GM12878 (cell line): ENCODE measurements around the gene GAL3ST2. TPM values are rescaled to one million over a fixed set of nuclear protein-coding genes. Genes with fewer than 3 reads are reported as not detected.

Experiments
- ATAC-seq: fragments of 200-7000 bp; cut with Tn5 transposase; 3 replicates; pipeline ENCODE4 v1.9.1; 2020; ENCODE audit warnings: mild to moderate bottlenecking, moderate library complexity
- BruUV-seq: library from RNA; stranded (reverse); fragments of 400-500 nt; replicated peaks from 2 replicates; lab custom pipeline; 2021; lab: Mats Ljungman, UMichigan
- CTCF ChIA-PET: fragments of 300-600 bp; sonication (Branson Sonifier 250); formaldehyde crosslinking; extraction: SDS; loops from one replicate; lab custom pipeline; 2021; ENCODE audit warnings: inconsistent platforms; lab: Yijun Ruan, JAX
- POLR2A ChIA-PET: fragments of 350-600 bp; formaldehyde crosslinking; extraction: SDS; loops from one replicate; lab custom pipeline; 2021; ENCODE audit warnings: inconsistent platforms; lab: Charles Lee
- RAD21 ChIA-PET: fragments of 300-600 bp; sonication (Branson Sonifier 250); formaldehyde crosslinking; loops from one replicate; lab custom pipeline; 2023; ENCODE audit warnings: antibody characterized with exemption; ENCODE audit not compliant: unreplicated experiment; lab: Charles Lee
- SMC1A ChIA-PET: fragments of 300-600 bp; sonication (Branson Sonifier 250); formaldehyde crosslinking; loops from one replicate; lab custom pipeline; 2023; ENCODE audit not compliant: unreplicated experiment, uncharacterized antibody; lab: Charles Lee
- DNase-seq: peaks from one replicate; pipeline ENCODE4 v3.0.0-alpha.2; 2011; ENCODE audit warnings: low read depth, low spot score
- FAIRE-seq: peaks from 3 replicates; lab custom pipeline; 2011; peaks lifted over from hg19 to GRCh38; lab: Jason Lieb, UNC
- H2AFZ ChIP-seq: 2 replicates; pipeline ENCODE4 v1.6.0; 2011; ENCODE audit warnings: low read depth, low read length, control low read depth; ENCODE audit not compliant: control insufficient read depth
- H3K27ac ChIP-seq: 2 replicates; pipeline ENCODE4 v1.5.1; 2011; ENCODE audit warnings: control low read depth; ENCODE audit not compliant: control insufficient read depth, insufficient read depth
- H3K27me3 ChIP-seq, 2 experiments: replicated peaks in 1 of 2; 2 replicates each; pipeline versions ENCODE4 v1.6.0 to v1.6.1; 2011; ENCODE audit warnings: low read length in 1 of 2; ENCODE audit not compliant: control insufficient read depth in 2 of 2, insufficient read depth in 2 of 2
- H3K36me3 ChIP-seq, 2 experiments: 2 replicates each; pipeline ENCODE4 v1.5.1; 2011; ENCODE audit warnings: low read length in 1 of 2; ENCODE audit not compliant: control insufficient read depth in 2 of 2, insufficient read depth in 2 of 2
- H3K4me1 ChIP-seq: 2 replicates; pipeline ENCODE4 v1.6.1; 2011; ENCODE audit warnings: mild to moderate bottlenecking, low read length, moderate library complexity, mixed read lengths; ENCODE audit not compliant: control insufficient read depth, insufficient read depth
- H3K4me2 ChIP-seq: 2 replicates; pipeline ENCODE4 v1.6.0; 2011; ENCODE audit warnings: control low read depth; ENCODE audit not compliant: control insufficient read depth, insufficient read depth
- H3K4me3 ChIP-seq: fragments of 200-600 bp; sonication (generic); 2 replicates; pipeline ENCODE4 v1.5.1; 2016
- H3K79me2 ChIP-seq: 2 replicates; pipeline ENCODE4 v1.6.0; 2011; ENCODE audit warnings: low read length; ENCODE audit not compliant: control insufficient read depth, insufficient read depth
- H3K9ac ChIP-seq: 2 replicates; pipeline ENCODE4 v1.8.0; 2011; ENCODE audit warnings: low read length, control low read depth, mixed read lengths; ENCODE audit not compliant: control insufficient read depth, insufficient read depth
- H3K9me3 ChIP-seq: replicated peaks from 3 replicates; pipeline ENCODE4 v1.5.1; 2011; ENCODE audit warnings: mild to moderate bottlenecking, low read length; ENCODE audit not compliant: control insufficient read depth, insufficient read depth
- H4K20me1 ChIP-seq: 2 replicates; pipeline ENCODE4 v1.6.0; 2011; ENCODE audit not compliant: control insufficient read depth, insufficient read depth
- BRCA1 ChIP-seq: IDR thresholded peaks from 2 replicates; pipeline ENCODE4 v1.6.1; 2011; ENCODE audit warnings: low read depth, low read length, improper control_type of control experiment
- E2F8 ChIP-seq: fragments of 450-650 bp; IDR thresholded peaks from 2 replicates; pipeline ENCODE4 v1.6.1; 2018; ENCODE audit warnings: mild to moderate bottlenecking, low read depth, moderate library complexity; ENCODE audit not compliant: partially characterized antibody
- NBN ChIP-seq: fragments of 450-650 bp; IDR thresholded peaks from 2 replicates; pipeline ENCODE4 v1.6.1; 2016
- NFYA ChIP-seq: IDR thresholded peaks from 2 replicates; pipeline ENCODE4 v1.6.1; 2011; ENCODE audit warnings: low read depth, mild to moderate bottlenecking, low read length, improper control_type of control experiment, borderline replicate concordance
- POLR2A ChIP-seq: IDR thresholded peaks from 2 replicates; pipeline ENCODE4 v1.6.1; 2011; ENCODE audit warnings: low read depth, mild to moderate bottlenecking, low read length
- POU2F2 ChIP-seq: IDR thresholded peaks from 3 replicates; pipeline ENCODE4 v1.6.1; 2011; ENCODE audit warnings: low read depth, mild to moderate bottlenecking, low read length, borderline replicate concordance
- SIN3A ChIP-seq: IDR thresholded peaks from 2 replicates; pipeline ENCODE4 v1.6.1; 2012; ENCODE audit warnings: low read depth, low read length, improper control_type of control experiment
- SMAD1 ChIP-seq: fragments of 450-650 bp; IDR thresholded peaks from 2 replicates; pipeline ENCODE4 v1.6.1; 2018; ENCODE audit warnings: mild to moderate bottlenecking, low read depth; ENCODE audit not compliant: partially characterized antibody
- WGBS: methylation state at CpG from one replicate; pipeline ENCODE4 v1.1.6; 2016; ENCODE audit warnings: low lambda C conversion rate; ENCODE audit not compliant: insufficient replicate concordance, insufficient coverage; ENCODE audit errors: missing lambda C conversion rate; 5-methylcytosine and 5-hydroxymethylcytosine counted together
- in situ Hi-C: fragments of 300-500 bp; cut with MboI; formaldehyde crosslinking; loops from 9 replicates; pipeline ENCODE4 v1.14.3; 2018; ENCODE audit warnings: mixed read lengths
- intact Hi-C: fragments of 100-400 bp; cut with micrococcal nuclease; formaldehyde crosslinking; loops from one replicate; pipeline ENCODE4 v1.14.2; 2022; ENCODE audit not compliant: unreplicated experiment
- polyA plus RNA-seq, 11 experiments: library from polyadenylated mRNA; depleted of rRNA in 4 of 11; unstranded in 6 of 11; stranded (reverse) in 5 of 11; fragments of >200 nt; fragmentation: Nextera tagmentation in 4 of 11; fragmentation: Illumina TruSeq in 1 of 11; extraction: Ambion mirVana in 4 of 11; extraction: Trizol in 1 of 11; gene quantifications; 1 replicate in 1 of 11; 2 replicates in 10 of 11; pipeline versions ENCODE4 v1.2.1 to v1.2.3, GENCODE V29; 2011 to 2016; ENCODE audit warnings: inconsistent platforms in 2 of 11, missing spikeins in 2 of 11, low read depth in 1 of 11
- total RNA-seq, 4 experiments: library from RNA; depleted of rRNA in 3 of 4; stranded (reverse); fragments of >200 nt in 3 of 4; fragmentation: Illumina TruSeq in 1 of 4; extraction: Trizol in 1 of 4; gene quantifications; 2 replicates each; pipeline versions ENCODE4 v1.2.1 to v1.2.3, GENCODE V29; 2013 to 2021
- TF ChIP-seq, protein P1 (sequence below): IDR thresholded peaks from 2 replicates; pipeline ENCODE4 v1.6.1; 2011; ENCODE audit warnings: borderline replicate concordance, low read depth, mild to moderate bottlenecking, moderate library complexity, low read length; ENCODE audit not compliant: insufficient read depth, poor library complexity, severe bottlenecking

Gene GAL3ST2
- total and polyA plus RNA-seq, 10 of the 15 experiments (the other 5 are each of a cell fraction or from before 2014, with no cell fraction given): 0.09 to 0.36 (median 0.11) TPM; not detected in 7

GRCh38 chr2:241798631-241799521, 22.3 kb downstream of the GAL3ST2 start (continued):
- TF ChIP-seq E2F8 (no peak), POLR2A (no peak)

DNA sequence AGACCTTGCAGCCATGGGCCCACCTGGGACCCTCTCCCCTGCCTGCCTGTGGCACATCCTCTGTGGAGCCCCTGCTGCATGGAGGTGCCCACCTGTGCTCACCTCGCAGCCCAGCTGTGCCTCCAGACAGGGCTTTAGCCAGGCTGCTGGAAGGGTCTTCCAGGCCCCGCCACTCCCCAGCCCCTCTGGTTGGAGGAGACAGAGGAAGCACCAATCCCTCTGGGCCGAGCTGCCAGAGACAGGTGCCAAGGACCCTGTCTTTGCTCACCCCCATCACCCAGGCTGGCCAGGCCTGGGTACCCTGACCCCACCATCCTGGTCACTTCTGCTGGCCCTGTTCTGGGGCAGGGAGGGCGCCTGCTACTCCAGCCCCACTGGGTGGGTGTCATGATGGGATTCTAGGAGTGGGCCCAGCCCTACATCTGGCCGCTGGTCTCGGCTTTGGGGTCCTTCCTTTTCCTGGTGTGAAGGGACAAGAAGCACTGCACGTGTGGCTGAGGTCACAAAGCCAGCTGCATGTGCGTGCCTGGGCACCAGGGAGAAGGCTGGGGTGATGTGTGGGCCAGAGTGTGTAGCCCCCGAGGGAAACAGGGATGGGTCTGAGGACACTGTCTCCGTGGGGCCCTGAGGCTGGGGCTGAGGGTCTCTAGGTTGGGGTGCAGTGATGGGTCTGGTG, 23.0 kb downstream of the GAL3ST2 start:
- Histone ChIP-seq H3K27ac (no peak overlapping the region), H3K36me3 (no peaks in the 10 kb centered on the region), H3K79me2 (no peaks in the 10 kb centered on the region), H4K20me1 (no peaks in the 10 kb centered on the region), H3K4me2 (no peak overlapping the region), H2AFZ (no peak overlapping the region), H3K4me3 (no peak overlapping the region), H3K9ac (no peak overlapping the region), H3K4me1 (peaks cover 11% of the 10 kb centered on the region), H3K9me3 (no peaks in the 10 kb centered on the region), H3K27me3 (no peaks in the 10 kb centered on the region; a peak in 1 of 4 replicates)
- ChIA-PET POLR2A (no interaction called here), RAD21 (no interaction called here), SMC1A (interaction anchor here (0.5 kb wide), 1 partner anchor 20 kb away, joined by 3 read pairs; no protein-coding TSS in a partner anchor), CTCF (no interaction called here)
- intact Hi-C loops: loop anchor here (5.0 kb wide), 1 partner anchor 43 kb away; no protein-coding TSS in a partner anchor
- in situ Hi-C loops: no loop called here
- FAIRE-seq: no peak
- no peak for DNase-seq
- no peak for ATAC-seq
- WGBS: 32% methylated on average over 10 of the region's 10 CpGs
- BruUV-seq: no TSS peak
- TF ChIP-seq BRCA1 (no peak), SIN3A (no peak), SMAD1 (no peak), NBN (no peak), NFYA (no peak), POU2F2 (no peak), E2F8 (no peak)
- TF ChIP-seq, protein P1, sequence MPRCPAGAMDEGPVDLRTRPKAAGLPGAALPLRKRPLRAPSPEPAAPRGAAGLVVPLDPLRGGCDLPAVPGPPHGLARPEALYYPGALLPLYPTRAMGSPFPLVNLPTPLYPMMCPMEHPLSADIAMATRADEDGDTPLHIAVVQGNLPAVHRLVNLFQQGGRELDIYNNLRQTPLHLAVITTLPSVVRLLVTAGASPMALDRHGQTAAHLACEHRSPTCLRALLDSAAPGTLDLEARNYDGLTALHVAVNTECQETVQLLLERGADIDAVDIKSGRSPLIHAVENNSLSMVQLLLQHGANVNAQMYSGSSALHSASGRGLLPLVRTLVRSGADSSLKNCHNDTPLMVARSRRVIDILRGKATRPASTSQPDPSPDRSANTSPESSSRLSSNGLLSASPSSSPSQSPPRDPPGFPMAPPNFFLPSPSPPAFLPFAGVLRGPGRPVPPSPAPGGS: no peak
